PC-3 (cell line): ENCODE measurements around the gene RALGDS. TPM values are rescaled to one million over a fixed set of nuclear protein-coding genes. Genes with fewer than 3 reads are reported as not detected.
"Not testable (repeated sequence)": the region's sequence is repeated elsewhere in the genome, so short reads cannot be mapped to it uniquely, and the experiment has no call there.

Source experiments
- ATAC-seq: fragments of 200-7000 bp; cut with Tn5 transposase; 2 replicates; pipeline ENCODE4 v1.9.1; 2020; ENCODE audit warnings: mild to moderate bottlenecking, moderate library complexity
- BruUV-seq: library from RNA; stranded (reverse); fragments of 400-500 nt; replicated peaks from 2 replicates; lab custom pipeline; 2021; lab: Mats Ljungman, UMichigan
- CTCF ChIA-PET: fragments of 300-600 bp; sonication (Branson Sonifier 250); formaldehyde crosslinking; loops from one replicate; lab custom pipeline; 2022; ENCODE audit warnings: antibody characterized with exemption; lab: Charles Lee
- POLR2A ChIA-PET: fragments of 300-600 bp; sonication (Branson Sonifier 250); formaldehyde crosslinking; loops from one replicate; lab custom pipeline; 2022; ENCODE audit warnings: antibody characterized with exemption; ENCODE audit not compliant: unreplicated experiment; lab: Charles Lee
- DNase-seq: peaks from one replicate; pipeline ENCODE4 v3.0.0-alpha.2; 2015
- H2AFZ ChIP-seq: fragments of 300-600 bp; sonication (generic); 2 replicates; pipeline ENCODE4 v1.6.0; 2016; ENCODE audit warnings: antibody characterized with exemption, low read length
- H3F3A ChIP-seq: fragments of 300-600 bp; sonication (generic); one replicate; pipeline ENCODE4 v1.6.0; 2017; ENCODE audit warnings: antibody characterized with exemption, low read length, control low read depth, mild to moderate bottlenecking; ENCODE audit not compliant: unreplicated experiment
- H3K27ac ChIP-seq: fragments of 300-600 bp; sonication (generic); 2 replicates; pipeline ENCODE4 v1.5.1; 2016; ENCODE audit warnings: mild to moderate bottlenecking, low read length
- H3K27me3 ChIP-seq: fragments of 300-600 bp; sonication (generic); 2 replicates; pipeline ENCODE4 v1.6.1; 2016; ENCODE audit warnings: low read length, mixed read lengths
- H3K36me3 ChIP-seq: fragments of 300-600 bp; sonication (generic); 2 replicates; pipeline ENCODE4 v1.6.1; 2016; ENCODE audit warnings: low read depth, mixed run types, low read length, mixed read lengths
- H3K4me1 ChIP-seq: fragments of 300-600 bp; sonication (generic); 2 replicates; pipeline ENCODE4 v1.5.1; 2016; ENCODE audit warnings: low read length; ENCODE audit not compliant: insufficient read depth
- H3K4me2 ChIP-seq: fragments of 300-600 bp; sonication (generic); 2 replicates; pipeline ENCODE4 v1.6.0; 2016; ENCODE audit warnings: low read length
- H3K4me3 ChIP-seq: fragments of 300-600 bp; sonication (generic); 2 replicates; pipeline ENCODE4 v1.5.1; 2016; ENCODE audit warnings: mild to moderate bottlenecking, low read length, mixed read lengths
- H3K79me2 ChIP-seq: fragments of 300-600 bp; sonication (generic); 2 replicates; pipeline ENCODE4 v1.6.1; 2017; ENCODE audit warnings: low read length, mixed read lengths
- H3K9ac ChIP-seq: fragments of 300-600 bp; sonication (generic); 2 replicates; pipeline ENCODE4 v1.6.0; 2016; ENCODE audit warnings: mild to moderate bottlenecking, low read length
- H3K9me2 ChIP-seq: fragments of 300-600 bp; sonication (generic); replicated peaks from 2 replicates; pipeline ENCODE4 v1.6.1; 2016; ENCODE audit warnings: mixed run types, low read length, mixed read lengths
- H3K9me3 ChIP-seq: fragments of 300-600 bp; sonication (generic); 2 replicates; pipeline ENCODE4 v1.6.1; 2016; ENCODE audit warnings: low read length, mixed read lengths
- H4K20me1 ChIP-seq: fragments of 300-600 bp; sonication (generic); 2 replicates; pipeline ENCODE4 v1.6.1; 2016; ENCODE audit warnings: low read length, mixed read lengths
- EZH2 ChIP-seq: fragments of 300-600 bp; sonication (generic); IDR thresholded peaks from one replicate; pipeline ENCODE4 v1.6.1; 2017; ENCODE audit warnings: antibody characterized with exemption, mild to moderate bottlenecking, low read length; ENCODE audit not compliant: unreplicated experiment
- EZH2phosphoT487 ChIP-seq: fragments of 300-600 bp; sonication (generic); IDR thresholded peaks from 2 replicates; pipeline ENCODE4 v1.6.1; 2018; ENCODE audit warnings: mild to moderate bottlenecking, antibody characterized with exemption, low read length, borderline replicate concordance
- intact Hi-C: fragments of 100-400 bp; cut with micrococcal nuclease; formaldehyde crosslinking; loops from 2 replicates; pipeline ENCODE4 v1.9.0; 2023
- total RNA-seq: library from RNA; depleted of rRNA; stranded (reverse); fragments of >200 nt; gene quantifications from 2 replicates; pipeline ENCODE4 v1.2.3, GENCODE V29; 2014
- TF ChIP-seq, protein P1 (sequence below): fragments of 300-600 bp; sonication (generic); conservative IDR thresholded peaks from 2 replicates; pipeline ENCODE4 v1.5.1; 2017; ENCODE audit warnings: antibody characterized with exemption, low read depth, mild to moderate bottlenecking, low read length

Gene RALGDS
- total RNA-seq, 1 experiment from 2014 or later = 32.2 TPM

DNA sequence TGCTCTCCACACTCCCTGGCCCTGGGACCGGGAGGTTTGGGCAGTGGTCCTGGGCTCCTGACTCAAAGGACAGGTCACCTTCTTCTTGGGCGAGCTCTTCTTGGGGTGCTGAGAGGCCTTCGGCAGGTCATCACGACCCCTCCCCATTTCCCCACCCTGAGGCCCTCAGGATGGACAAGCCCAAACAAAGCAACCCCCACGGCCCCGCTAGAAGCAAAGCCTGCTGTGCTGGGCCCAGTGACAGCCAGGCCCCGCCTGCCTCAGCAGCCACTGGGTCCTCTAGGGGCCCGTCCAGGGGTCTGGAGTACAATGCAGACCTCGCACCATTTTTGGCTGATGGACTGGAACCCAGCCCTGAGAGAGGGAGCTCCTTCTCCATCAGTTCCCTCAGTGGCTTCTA, 37.4 kb downstream of the RALGDS start:
- H3K9ac ChIP-seq, H3K36me3 ChIP-seq, DNase-seq, H3K27me3 ChIP-seq, POLR2A ChIA-PET, H3K4me1 ChIP-seq, ATAC-seq, H3K9me2 ChIP-seq, intact Hi-C loops, H3K4me3 ChIP-seq, H4K20me1 ChIP-seq, H3K79me2 ChIP-seq, H3K27ac ChIP-seq, H2AFZ ChIP-seq, CTCF ChIA-PET, H3K4me2 ChIP-seq, H3K9me3 ChIP-seq, BruUV-seq, H3F3A ChIP-seq: not testable (repeated sequence)

DNA sequence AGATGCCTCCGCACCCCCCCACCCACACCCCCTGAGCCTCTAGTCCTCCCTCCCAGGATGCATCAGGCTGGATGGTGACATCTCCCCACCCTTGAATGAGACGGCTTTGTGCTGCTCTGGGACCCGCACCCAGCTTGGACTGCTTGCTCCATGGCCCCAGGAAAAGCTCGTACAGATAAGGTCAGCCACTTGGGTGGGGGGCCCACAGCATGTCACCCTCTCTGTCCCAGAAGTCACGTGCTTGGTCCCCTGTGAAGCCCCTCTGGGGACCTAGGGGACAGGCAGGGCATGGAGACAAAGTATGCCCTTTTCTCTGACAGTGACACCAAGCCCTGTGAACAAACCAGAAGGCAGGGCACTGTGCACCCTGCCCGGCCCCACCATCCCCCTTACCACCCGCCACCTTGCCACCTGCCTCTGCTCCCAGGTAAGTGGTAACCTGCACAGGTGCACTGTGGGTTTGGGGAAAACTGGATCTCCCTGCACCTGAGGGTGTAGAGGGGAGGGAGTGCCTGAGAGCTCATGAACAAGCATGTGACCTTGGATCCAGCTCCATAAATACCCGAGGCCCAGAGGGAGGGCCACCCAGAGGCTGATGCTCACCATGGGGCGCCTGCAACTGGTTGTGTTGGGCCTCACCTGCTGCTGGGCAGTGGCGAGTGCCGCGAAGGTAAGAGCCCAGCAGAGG, 38.9 kb downstream of the RALGDS start:
- H2AFZ ChIP-seq, ATAC-seq, H3K9me2 ChIP-seq, H4K20me1 ChIP-seq, H3K9ac ChIP-seq, H3K27me3 ChIP-seq, CTCF ChIA-PET, H3K27ac ChIP-seq, H3K36me3 ChIP-seq, H3K4me1 ChIP-seq, H3K9me3 ChIP-seq, intact Hi-C loops, H3K4me2 ChIP-seq, H3F3A ChIP-seq, H3K79me2 ChIP-seq, H3K4me3 ChIP-seq, DNase-seq, BruUV-seq, POLR2A ChIA-PET: not testable (repeated sequence)

DNA sequence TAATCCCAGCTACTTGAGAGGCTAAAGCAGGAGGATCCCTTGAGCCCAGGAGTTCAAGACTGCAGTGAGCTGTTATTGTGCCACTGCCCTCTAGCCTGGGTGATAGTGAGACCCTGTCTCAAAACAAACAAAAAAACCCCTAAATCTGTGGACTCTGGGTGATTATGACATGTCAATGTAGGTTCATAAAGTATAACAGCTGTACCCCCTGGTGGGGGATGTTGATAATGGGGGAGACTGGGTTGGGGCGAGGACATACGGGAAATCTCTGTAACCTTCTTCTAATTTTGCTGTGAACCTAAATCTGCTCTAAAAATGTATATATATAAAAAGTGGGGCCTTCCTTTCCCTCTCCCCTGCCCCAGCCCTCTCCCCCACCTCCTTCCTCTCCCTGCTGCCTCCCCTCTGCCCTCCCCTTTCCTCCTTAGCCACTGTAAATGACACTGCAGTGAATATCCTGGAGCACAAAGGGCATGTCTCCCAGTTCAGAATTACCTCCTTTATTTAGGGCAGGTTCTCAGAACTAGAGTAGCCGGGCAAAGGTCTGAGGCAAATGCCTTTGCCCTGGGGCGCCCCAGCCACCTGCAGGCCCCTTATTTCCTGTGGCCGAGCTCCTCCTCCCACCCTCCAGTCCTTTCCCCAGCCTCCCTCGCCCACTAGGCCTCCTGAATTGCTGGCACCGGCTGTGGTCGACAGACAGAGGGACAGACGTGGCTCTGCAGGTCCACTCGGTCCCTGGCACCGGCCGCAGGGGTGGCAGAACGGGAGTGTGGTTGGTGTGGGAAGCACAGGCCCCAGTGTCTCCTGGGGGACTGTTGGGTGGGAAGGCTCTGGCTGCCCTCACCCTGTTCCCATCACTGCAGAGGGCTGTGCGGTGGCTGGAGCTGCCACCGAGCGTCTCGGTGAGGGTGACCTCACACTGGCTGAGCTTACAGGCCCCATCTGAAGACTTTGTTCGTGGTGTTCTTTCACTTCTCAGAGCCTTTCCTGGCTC, 40.0 kb downstream of the RALGDS start:
- H3K9ac ChIP-seq, BruUV-seq, ATAC-seq: not testable (repeated sequence)

DNA sequence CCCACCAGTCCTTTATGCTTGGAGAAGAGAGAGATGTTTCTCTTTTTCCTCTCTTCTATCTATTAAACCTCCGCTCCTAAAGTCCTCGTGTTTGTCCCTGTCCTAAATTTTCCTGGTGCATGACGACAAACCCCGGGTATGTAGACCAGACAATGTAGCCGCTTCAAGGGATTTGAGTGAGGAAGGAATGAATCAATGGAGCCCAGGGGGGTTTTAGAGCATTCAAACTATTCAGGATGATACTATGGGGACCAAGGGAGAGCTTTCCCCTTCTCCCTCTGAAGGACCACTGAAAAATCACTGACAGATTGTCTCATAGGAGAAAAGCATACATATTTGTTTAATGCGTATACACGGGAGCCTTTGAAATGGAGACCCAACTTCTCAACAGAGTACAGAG, 40.9 kb downstream of the RALGDS start:
- H3K9ac ChIP-seq = no peak overlapping the region
- H3K9me3 ChIP-seq = no peaks in the 10 kb centered on the region
- no peaks in the 10 kb centered on the region for H4K20me1 ChIP-seq
- H3K36me3 ChIP-seq = no peaks in the 10 kb centered on the region
- H3K9me2 ChIP-seq = no peaks in the 10 kb centered on the region
- TF ChIP-seq EZH2phosphoT487 (no peak), EZH2 (no peak)
- TF ChIP-seq, protein P1, sequence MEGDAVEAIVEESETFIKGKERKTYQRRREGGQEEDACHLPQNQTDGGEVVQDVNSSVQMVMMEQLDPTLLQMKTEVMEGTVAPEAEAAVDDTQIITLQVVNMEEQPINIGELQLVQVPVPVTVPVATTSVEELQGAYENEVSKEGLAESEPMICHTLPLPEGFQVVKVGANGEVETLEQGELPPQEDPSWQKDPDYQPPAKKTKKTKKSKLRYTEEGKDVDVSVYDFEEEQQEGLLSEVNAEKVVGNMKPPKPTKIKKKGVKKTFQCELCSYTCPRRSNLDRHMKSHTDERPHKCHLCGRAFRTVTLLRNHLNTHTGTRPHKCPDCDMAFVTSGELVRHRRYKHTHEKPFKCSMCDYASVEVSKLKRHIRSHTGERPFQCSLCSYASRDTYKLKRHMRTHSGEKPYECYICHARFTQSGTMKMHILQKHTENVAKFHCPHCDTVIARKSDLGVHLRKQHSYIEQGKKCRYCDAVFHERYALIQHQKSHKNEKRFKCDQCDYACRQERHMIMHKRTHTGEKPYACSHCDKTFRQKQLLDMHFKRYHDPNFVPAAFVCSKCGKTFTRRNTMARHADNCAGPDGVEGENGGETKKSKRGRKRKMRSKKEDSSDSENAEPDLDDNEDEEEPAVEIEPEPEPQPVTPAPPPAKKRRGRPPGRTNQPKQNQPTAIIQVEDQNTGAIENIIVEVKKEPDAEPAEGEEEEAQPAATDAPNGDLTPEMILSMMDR = no peak
- H3K4me2 ChIP-seq = no peak overlapping the region
- H3K27me3 ChIP-seq = no peaks in the 10 kb centered on the region
- H3K4me1 ChIP-seq = no peaks in the 10 kb centered on the region
- BruUV-seq = no TSS peak
- CTCF ChIA-PET = no interaction called here
- no peak overlapping the region for H3K27ac ChIP-seq
- intact Hi-C loops = no loop called here
- POLR2A ChIA-PET = no interaction called here
- no peak for DNase-seq
- no peak overlapping the region for H3K4me3 ChIP-seq
- ATAC-seq = no peak
- no peaks in the 10 kb centered on the region for H3K79me2 ChIP-seq
- no peak overlapping the region for H2AFZ ChIP-seq
- no peaks in the 10 kb centered on the region for H3F3A ChIP-seq

More for the DNA sequence above, 40.0 kb downstream of the RALGDS start:
- H3K79me2 ChIP-seq, H3K9me3 ChIP-seq, H2AFZ ChIP-seq, H3K36me3 ChIP-seq, H3F3A ChIP-seq, H3K27ac ChIP-seq, H3K4me2 ChIP-seq, H4K20me1 ChIP-seq, H3K27me3 ChIP-seq, H3K9me2 ChIP-seq, H3K4me3 ChIP-seq, POLR2A ChIA-PET, CTCF ChIA-PET, intact Hi-C loops, DNase-seq, H3K4me1 ChIP-seq: not testable (repeated sequence)
